HG03064 (cell line): ENCODE results near the gene TSPAN12.

Experiments
- ATAC-seq: cut with Tn5 transposase; IDR thresholded peaks from one replicate; pipeline ENCODE4 v1.9.1; 2021; ENCODE audit warnings: low read depth; ENCODE audit not compliant: unreplicated experiment

TSPAN12 gene

DNA sequence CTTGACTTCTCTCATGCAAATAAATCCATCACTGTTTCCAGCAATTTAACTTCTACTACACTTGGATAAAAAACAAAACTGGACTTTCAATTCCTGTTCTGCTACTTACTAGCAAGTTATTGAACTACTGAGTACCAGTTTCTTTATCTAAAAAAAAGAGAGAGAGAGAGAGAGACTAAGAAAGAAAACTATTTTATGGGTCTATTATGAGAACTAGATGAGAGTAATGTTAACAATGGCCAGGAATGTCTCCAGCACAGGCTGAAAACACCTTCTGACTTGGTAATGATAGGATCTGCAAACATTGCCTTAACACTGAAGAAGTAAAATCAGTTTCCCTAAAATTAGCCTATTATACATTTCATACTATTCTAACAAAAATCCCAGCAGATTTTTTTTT, 5.2 kb downstream of the TSPAN12 start:
- no peak for ATAC-seq

- no peak for ATAC-seq
Measured at GRCh38 chr7:120843109-120843508, 14.8 kb downstream of the TSPAN12 start.

- no peak for ATAC-seq
Measured at GRCh38 chr7:120842121-120842621, 15.8 kb downstream of the TSPAN12 start.

DNA sequence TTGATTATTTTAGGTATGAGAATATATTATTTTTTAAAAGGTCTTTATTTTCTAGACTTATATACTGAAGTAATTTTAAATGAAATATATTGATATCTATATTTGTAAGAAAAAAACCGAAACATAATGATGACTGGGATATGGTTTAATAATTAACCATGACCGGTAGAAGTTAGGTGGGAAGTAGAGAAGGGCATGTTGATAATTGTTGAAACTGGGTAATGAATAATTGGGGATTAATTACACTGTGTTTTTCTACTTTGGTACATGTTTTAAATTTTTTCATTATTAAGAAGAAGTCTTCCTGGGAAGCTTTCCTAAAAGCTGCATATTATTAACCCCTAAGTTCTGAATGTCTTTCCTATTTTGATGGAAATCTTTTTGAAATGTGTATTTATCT, 16.3 kb downstream of the TSPAN12 start:
- ATAC-seq: no peak

DNA sequence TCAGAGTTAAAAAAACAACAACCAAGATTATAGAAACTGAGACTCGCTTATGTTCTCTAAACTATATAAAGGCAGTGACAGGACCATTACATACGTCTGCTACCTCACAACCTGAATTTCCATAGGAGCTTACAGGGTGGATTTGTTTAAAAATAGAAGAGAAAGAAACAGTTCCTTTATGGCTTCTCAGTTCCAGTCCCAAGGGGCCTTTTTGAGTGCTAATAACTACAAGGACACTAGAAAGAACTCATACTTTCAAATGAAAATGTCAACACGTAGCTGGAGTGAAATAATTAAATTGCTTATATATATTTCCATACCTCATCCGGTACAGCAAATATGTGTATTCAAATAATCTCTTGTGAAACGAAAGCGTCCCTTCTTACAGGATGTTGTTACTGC, 19.7 kb downstream of the TSPAN12 start:
- peak; percentile 46 for ATAC-seq

- no peak for ATAC-seq
Measured at GRCh38 chr7:120837599-120837998, 20.3 kb downstream of the TSPAN12 start.

GRCh38 chr7:120836556-120837115, 21.3 kb downstream of the TSPAN12 start:
- no peak for ATAC-seq

GRCh38 chr7:120834726-120835125, 23.2 kb downstream of the TSPAN12 start:
- ATAC-seq: no peak

- no peak for ATAC-seq
Measured at GRCh38 chr7:120833546-120833945, 24.4 kb downstream of the TSPAN12 start.

GRCh38 chr7:120832803-120833202, 25.1 kb downstream of the TSPAN12 start:
- ATAC-seq: no peak

DNA sequence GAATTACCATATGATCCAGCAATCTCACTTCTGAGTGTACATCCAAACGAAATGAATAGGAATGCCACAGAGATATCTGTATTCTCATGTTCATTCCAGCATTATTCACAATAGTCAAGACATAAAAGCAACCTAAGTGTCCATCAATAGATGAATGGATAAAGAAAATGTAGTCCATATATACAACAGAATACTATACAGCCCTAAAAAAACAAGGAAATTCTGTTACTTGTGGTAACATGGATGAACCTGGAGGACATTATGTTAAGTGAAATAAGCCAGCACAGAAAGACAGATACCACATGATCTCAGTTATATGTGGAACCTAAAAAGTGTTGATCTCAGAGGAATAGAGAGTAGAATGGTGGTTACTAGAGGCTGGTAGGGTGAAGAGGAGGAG, 26.7 kb downstream of the TSPAN12 start:
- no peak for ATAC-seq

DNA sequence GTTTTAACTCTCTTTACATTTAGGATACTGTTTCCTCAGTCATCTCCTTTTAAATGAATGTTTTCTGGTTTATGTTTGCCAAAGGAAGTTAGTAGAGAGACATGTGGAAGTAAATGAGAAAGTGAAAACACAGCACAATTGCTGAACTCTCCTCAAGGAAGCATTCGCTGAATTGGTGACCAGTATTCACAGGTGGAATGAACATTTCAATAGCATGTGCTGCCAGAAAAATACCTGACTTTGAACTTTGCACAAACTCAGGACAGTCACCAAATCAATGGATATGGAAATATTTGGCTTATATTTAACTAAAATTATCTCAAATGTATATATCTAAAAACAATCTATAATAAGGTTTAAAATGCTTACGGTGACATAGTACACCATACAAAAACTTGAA, 28.5 kb downstream of the TSPAN12 start:
- no peak for ATAC-seq

DNA sequence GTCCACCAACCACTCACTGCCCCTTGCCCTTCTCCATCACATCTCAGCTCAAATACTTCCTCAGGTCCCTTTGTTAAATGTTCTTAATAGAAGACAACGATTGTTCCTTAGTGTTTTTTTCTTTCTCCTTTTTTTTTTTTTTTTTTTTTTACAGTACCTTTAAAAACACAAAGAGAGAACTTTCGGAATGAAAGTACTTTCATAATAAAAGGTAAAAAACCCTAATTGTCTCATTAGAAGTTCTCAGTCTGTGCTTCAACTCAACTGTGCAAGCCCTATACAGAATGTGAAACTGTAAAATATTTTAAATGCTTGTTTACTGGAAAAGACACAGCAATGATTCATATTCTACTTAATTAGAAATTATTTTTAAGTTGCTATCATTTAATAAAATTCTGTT, 29.4 kb downstream of the TSPAN12 start:
- no peak for ATAC-seq

GRCh38 chr7:120827371-120828118, 30.4 kb downstream of the TSPAN12 start:
- no peak for ATAC-seq

DNA sequence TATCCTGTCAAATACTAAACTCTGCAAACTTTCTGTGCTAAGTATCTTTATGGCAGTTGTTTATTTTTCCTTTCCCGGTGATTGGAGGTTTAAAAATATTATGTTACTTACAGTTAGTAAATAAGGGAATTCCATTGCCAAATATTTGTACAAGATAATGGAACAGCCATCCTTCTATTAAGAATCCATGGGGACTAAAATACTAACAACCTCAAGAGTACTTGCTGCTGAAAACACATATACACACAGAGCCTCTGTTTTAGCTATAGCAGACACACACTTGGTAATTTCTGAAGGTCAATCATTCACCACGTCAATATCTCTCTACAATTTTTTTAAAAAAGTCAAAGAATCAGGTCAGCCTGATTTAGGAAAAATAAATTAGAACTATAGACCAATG, 32.4 kb downstream of the TSPAN12 start:
- ATAC-seq: no peak

- no peak for ATAC-seq
Measured at GRCh38 chr7:120825152-120825551, 32.8 kb downstream of the TSPAN12 start.

- no peak for ATAC-seq
Measured at GRCh38 chr7:120819861-120820260, 38.1 kb downstream of the TSPAN12 start.

DNA sequence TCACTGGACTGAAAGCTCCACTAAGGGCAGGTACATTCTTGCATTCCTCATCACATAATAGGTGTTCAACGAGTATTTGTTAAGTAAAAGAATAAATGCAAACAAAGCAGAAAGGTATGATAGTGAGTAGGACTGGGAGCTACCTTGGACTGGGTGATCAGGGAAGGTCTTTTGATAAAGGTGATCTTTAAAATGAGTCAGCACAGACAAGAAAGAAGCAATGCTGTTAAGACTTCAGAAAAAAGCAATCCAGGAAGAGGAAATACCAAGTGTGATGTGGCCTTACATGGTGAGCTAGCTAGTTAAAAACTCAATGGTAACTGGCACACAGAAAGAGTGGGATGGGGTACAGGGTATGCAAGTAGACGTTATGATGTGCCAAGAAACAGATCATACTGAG, 40.1 kb downstream of the TSPAN12 start:
- no peak for ATAC-seq

DNA sequence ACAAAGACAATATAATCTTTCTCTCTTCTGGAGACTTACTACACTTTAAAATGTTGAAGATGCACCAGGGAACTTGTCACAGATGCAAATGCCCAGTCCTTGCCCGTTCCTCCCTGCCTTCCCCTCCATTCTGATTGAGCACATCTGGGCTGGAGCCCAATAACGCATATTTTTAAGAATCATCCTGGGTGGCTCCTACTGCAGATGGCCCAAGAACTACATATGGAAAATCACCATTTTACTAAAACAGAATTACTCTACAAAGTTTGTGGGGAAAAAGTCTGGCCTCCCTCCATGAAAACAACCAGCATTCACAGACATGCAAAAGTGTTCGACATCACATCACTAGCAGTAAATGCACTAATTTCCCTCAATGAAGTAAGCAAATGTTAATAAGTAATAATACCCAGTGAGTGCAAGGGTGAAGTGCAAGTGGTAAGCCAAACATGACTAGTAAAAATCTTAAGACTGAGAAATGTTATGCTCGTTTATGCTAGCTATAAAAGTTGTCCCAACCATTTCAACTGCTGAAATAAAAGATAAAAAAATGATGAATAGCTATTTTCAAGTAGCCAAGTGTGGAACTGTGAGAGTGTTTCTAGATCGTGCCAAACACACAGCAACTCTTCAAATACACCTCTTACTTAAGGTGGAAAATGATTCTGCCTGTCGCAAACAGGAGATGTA, 43.5 kb downstream of the TSPAN12 start:
- ATAC-seq: no peak

- no peak for ATAC-seq
Measured at GRCh38 chr7:120813546-120814252, 44.2 kb downstream of the TSPAN12 start.

- ATAC-seq: no peak
Measured at GRCh38 chr7:120813089-120813488, 44.9 kb downstream of the TSPAN12 start.
